Vagina (tissue), 2 donors: Measurements from ENCODE around the gene CEP85L.

Experiments
- CTCF ChIP-seq, 3 experiments: fragments of 450-650 bp in 2 of 3; fragments of 200-600 bp in 1 of 3; sonication (generic) in 1 of 3; IDR thresholded peaks; one replicate each; pipeline ENCODE4 v1.5.1; 2017 to 2019; ENCODE audit warnings: antibody characterized with exemption in 3 of 3, mild to moderate bottlenecking in 2 of 3, moderate library complexity in 2 of 3
- POLR2A ChIP-seq, 2 donors: fragments of 450-650 bp; IDR thresholded peaks; one replicate each; pipeline ENCODE4 v1.6.1; 2017; ENCODE audit warnings: antibody characterized with exemption in 2 of 2, mild to moderate bottlenecking in 2 of 2, moderate library complexity in 2 of 2

DNA sequence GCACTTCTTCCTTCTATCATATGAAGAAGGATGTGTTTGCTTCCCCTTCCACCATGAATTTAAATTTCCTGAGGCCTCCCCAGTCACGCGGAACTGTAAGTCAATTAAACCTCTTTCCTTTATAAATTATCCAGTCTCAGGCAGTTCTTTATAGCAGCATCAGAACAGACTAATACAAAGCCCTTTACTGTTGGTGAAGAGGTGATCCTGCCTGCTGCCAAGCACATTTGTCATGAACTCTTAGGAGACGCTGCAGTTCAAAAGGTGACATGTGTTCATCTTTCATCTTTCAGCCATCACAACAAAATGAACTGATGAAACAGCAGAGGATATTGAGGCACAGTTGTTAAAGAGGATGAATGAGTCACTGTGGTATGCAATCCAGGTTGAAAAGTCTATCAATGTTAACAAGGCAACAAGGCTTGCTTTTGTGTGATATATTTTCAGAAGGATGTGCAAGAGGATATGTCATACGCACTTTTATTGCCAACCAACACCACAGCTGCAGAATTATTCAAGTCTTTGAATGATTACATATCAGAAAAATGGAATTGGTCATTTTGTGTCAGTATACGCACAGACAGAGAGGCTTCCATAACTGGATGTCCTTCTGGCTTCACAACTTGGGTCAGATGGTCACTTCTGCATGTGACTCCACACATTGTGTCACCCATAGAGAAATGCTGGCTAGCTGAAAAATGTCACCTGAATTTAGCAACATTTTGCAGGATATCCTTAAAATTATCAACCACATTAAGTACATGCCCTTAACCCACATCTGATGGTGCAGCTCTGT is 155.7 kb downstream of the CEP85L start:
- TF ChIP-seq CTCF (IDR thresholded peaks at IDR 0.05) = no peak
- no peak for TF ChIP-seq POLR2A (IDR thresholded peaks at IDR 0.05)
